Skin epidermis (tissue), 12 donors: ENCODE results near the gene HAND2.

Source experiments
- H3K27ac ChIP-seq, 21 experiments: fragments of 200-600 bp; sonication (generic) in 11 of 21; one replicate each; pipeline ENCODE4 v1.5.0; 2020; ENCODE audit warnings: mild to moderate bottlenecking in 3 of 21, inconsistent platforms in 2 of 21, moderate library complexity in 2 of 21
- H3K4me3 ChIP-seq, 7 experiments: fragments of 200-600 bp; sonication (generic) in 2 of 7; one replicate each; pipeline ENCODE4 v1.5.0; 2020; ENCODE audit warnings: inconsistent platforms in 2 of 7, mild to moderate bottlenecking in 2 of 7, moderate library complexity in 1 of 7

Gene HAND2

GRCh38 chr4:173529477-173530325 is at the start of gene HAND2:
Gene HAND2 (minus strand): TSS chr4:173530229. CDS start chr4:173529289, 940 bp downstream.
- H3K4me3 ChIP-seq, result peak within 1 kb of the TSS; percentile 10 to 50 (median 28)

GRCh38 chr4:173578956-173579355 is 48.9 kb upstream of the HAND2 start:
- H3K27ac ChIP-seq, result no peak overlapping the region
- H3K4me3 ChIP-seq, result no peak overlapping the region

More at GRCh38 chr4:173529477-173530325, at the start of gene HAND2:
- peak within 1 kb of the TSS in 8 of 21 experiments; percentile 23 to 83 (median 72) for H3K27ac ChIP-seq

DNA sequence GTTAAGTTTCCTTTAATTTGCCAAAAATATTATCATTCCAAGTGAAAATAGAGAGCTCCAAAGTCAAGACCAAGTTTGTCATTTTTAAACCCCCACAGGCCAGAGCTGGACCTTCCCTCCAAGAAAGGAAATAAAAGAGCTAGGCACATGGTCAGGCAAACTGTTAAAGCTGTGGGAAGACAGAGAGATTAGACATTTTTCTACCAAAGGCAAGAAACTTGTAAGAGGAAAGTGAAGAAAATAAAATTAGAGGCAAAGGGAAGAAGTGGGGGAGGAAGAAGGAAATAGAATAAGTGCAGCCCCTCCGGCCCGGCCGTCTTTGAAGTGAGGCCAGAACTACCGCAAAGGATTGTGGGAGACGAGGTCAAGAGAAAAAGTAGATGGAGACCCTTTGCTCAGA is 47.9 kb upstream of the HAND2 start:
- Histone ChIP-seq H3K27ac (no peak overlapping the region), H3K4me3 (no peak overlapping the region)

DNA sequence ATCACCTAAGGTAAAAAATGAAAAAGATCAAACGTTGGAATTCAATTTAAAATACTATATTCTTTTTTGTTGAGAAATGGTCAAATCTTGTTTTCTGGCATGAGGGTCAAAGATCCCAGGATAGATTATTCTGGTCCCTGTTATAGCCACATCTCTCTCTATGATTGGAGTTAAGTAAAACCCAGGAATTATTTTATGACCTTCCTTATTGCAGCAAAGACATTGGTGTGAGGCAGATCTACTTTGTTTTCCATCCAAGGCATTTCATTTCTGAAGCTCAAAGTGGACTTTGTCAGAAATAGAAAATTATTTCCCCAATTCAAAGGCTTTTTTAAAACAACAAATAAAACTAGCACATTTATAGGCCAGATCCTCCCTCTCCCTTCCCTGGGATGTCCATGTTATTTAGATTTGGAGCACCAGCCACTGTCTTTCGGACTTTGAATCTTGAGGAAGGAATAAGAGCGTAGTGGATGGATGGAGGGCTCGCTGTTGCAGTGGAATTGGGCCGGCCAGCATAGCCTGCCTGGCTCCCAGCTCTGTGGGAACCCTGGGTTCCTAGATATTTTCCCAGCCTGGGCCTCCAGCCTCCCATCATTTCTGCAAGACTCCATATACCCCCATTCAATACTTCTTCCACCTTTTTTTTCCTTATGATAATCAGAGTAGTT is 45.6 kb upstream of the HAND2 start:
- Histone ChIP-seq H3K27ac (no peak overlapping the region), H3K4me3 (no peak overlapping the region)

DNA sequence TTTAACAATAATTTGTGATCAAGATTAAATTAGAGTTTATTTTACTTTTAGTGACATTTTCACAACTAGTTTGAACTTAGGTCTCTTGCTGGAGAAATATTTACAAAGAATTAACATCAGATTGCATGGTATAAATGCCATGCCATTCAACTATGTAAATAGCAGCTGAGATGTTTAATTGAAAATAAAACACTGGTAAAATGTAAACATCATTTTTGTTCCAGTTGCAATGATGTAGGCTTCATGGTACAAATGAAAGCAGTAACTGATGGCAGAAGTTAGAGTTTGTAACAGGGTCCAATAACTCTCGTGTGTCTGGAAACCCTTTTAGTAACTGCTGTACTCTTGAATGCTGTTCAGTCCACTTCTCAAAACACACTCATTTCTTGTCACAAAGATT is 43.7 kb upstream of the HAND2 start:
- Histone ChIP-seq H3K4me3 (no peak overlapping the region), H3K27ac (no peak overlapping the region)

- Histone ChIP-seq H3K27ac (no peak overlapping the region), H3K4me3 (no peak overlapping the region)
Measured at GRCh38 chr4:173573286-173573685, 43.3 kb upstream of the HAND2 start.

GRCh38 chr4:173572493-173573129 is 42.6 kb upstream of the HAND2 start:
- Histone ChIP-seq H3K4me3 (no peak overlapping the region), H3K27ac (no peak overlapping the region)

GRCh38 chr4:173571620-173572019 is 41.6 kb upstream of the HAND2 start:
- H3K27ac ChIP-seq, result no peak overlapping the region

DNA sequence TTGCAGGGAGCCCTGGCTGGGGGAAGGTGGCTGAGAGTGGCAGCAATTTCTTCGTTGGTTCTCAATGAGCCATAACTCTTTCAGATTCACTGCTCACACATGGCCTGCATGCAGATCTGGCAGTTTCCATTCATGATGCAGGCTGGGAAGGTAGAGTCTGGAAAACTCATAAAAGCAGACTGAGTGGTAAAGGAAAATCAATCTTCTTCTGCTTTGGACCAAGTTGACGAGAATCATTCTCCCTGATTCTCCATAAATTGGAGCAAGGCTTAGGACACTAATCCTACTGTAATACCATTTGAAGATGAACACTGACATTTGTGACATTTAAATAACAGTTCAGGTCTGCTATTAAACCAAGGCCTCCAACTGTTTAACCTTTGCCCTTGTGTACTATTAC is 35.3 kb upstream of the HAND2 start:
- H3K27ac ChIP-seq, result no peak overlapping the region
- no peak overlapping the region for H3K4me3 ChIP-seq

More at GRCh38 chr4:173571620-173572019, 41.6 kb upstream of the HAND2 start:
- H3K4me3 ChIP-seq, result no peak overlapping the region

GRCh38 chr4:173564461-173564860 is 34.4 kb upstream of the HAND2 start:
- Histone ChIP-seq H3K4me3 (no peak overlapping the region), H3K27ac (no peak overlapping the region)

DNA sequence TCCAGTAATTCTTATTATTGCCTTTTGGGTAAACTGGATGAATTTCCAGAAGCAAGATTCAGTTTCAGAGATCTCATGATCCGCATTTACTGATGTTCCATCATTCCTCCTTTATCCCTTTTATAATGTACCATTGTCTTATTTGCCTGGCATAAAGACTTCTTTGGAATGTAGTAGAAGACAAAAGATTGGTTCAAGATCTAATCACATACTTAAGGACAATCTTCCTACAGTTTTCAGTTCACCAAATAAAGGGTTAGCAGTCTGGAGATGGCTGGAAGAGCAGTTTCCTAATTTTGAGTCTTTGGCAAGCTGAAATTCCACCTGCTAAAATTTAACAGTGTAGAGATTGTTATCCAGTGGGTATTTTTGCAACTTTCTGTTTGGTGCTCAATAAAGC is 30.9 kb upstream of the HAND2 start:
- no peak overlapping the region for H3K4me3 ChIP-seq
- H3K27ac ChIP-seq, result no peak overlapping the region

DNA sequence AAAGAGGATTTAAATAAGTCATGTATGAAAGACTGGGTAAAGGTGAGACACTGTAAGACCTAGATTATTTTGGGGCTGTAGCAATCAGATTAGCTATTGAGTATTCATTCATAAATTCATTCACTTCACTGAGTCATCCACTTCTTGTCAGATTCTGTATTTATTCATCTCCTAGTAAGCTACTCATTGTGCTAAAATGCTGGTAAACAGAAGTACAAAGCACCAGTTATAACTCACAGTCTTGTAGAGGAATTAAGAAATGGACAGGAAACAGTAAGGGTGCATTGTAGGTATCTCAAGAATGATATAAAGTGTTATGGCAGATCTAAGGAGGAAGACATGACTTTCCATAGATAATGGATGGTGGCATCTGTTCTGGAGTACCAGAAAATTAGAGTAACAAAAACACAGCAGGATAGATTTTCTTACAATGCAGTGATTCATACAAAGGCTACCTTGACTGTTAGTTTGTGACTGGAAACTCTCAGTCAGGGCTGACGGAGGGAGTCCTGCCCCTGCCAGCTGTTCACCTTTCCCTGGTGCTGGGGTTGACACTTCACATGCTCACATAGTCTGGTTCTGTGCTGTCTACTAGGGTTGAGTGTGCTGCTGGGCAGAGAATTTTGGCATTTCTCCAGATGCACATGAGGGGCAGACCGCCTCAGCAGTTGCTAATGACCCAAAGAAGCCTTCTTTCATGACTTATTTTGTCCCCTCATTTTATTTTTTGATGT is 26.5 kb upstream of the HAND2 start:
- Histone ChIP-seq H3K27ac (no peak overlapping the region), H3K4me3 (no peak overlapping the region)

DNA sequence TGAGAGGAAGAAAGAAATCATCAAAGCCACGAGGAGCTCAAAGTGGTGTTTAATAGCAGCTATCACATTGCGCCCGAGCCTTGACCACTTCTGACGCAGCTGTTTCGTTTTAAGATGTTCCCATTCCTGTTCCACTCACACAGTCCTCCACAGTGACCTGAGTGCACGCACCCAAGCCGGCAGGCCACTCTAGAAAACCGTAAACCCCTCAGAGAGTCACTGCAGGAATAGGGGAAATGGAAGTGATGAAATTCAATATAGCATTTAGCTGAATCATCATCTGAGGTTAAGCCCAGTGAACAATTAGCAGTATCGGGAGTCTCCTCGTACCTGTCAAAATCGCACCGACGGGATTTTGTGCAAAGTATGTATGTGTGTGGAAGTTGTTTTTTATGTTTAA is 17.9 kb upstream of the HAND2 start:
- Histone ChIP-seq H3K4me3 (no peak overlapping the region), H3K27ac (no peak overlapping the region)

DNA sequence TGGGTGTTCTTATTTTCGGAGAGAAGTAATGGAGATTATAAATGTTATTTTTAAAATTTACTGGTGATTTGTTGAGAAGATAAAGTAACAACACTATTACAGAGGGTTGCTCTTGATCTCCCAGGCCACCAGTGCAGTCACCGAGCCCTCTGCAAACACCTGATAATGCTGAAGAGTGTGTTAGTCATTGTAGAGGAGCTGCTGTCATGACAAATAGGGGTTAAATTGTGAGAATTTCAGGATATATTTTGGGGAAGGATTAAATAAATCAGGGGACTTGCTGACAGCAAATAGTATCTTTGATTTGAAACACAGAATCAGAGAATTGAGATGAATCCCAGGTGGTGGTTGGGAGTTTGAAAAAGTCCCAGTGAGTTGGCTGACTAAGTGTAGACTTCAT is 16.7 kb upstream of the HAND2 start:
- Histone ChIP-seq H3K4me3 (no peak overlapping the region), H3K27ac (no peak overlapping the region)

- no peak overlapping the region for H3K27ac ChIP-seq
Measured at GRCh38 chr4:173545440-173545839, 15.4 kb upstream of the HAND2 start.

DNA sequence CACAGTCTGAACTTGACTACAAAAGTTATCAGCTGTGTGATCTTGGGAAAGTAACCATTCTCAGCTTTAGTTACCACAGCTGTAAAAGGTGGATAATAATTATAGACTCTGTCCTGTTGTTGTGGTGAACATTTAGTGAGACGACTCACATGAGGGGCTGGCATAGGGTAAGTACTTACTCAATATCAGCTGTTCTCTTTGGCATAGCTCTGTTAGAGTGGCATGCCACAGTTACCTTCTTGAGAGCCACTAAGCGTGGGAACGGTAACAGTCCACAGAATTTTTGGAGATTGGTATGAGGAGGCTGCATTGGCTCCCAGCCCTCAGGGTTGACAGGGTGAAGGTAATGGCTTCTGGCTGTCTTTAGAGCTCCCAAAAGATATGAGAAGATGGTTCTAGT is 13.2 kb upstream of the HAND2 start:
- H3K27ac ChIP-seq, result no peak overlapping the region
- no peak overlapping the region for H3K4me3 ChIP-seq

More at GRCh38 chr4:173545440-173545839, 15.4 kb upstream of the HAND2 start:
- H3K4me3 ChIP-seq, result no peak overlapping the region

DNA sequence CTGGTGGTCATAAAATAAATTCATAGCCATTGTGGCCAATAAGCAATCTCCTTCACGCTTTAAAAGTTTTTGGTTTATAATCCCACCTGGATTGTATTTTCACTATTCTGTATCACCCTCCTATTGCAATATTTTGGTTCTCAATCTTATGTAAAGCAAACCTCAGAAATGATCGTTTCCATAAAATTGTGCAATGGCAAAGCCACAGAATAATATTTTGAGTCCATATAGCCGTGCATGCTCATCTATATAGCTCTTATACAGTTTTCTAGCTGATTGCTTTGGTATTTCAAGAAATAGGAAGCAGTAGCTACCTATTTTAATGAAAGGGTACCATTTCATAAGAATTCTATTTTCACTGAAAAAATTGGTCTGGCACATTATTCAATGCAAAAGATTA is 10.0 kb upstream of the HAND2 start:
- Histone ChIP-seq H3K4me3 (no peak overlapping the region), H3K27ac (no peak overlapping the region)

- Histone ChIP-seq H3K4me3 (peak overlapping the region in 5 of 7 experiments; percentile 0 to 30 (median 17)), H3K27ac (peak overlapping the region in 1 of 21 experiments; percentile 75)
Measured at GRCh38 chr4:173538909-173539445, 8.9 kb upstream of the HAND2 start.

GRCh38 chr4:173538148-173538908 is 8.3 kb upstream of the HAND2 start:
- H3K27ac ChIP-seq, result peak overlapping the region in 3 of 21 experiments; percentile 37 to 75 (median 53)

More at GRCh38 chr4:173538148-173538908, 8.3 kb upstream of the HAND2 start:
- peak overlapping the region in 5 of 7 experiments; percentile 0 to 30 (median 17) for H3K4me3 ChIP-seq
